Neural progenitor cell (in vitro differentiated cells): ENCODE results near the gene GALM. TPM values are rescaled to one million over a fixed set of nuclear protein-coding genes. Genes with fewer than 3 reads are reported as not detected.
A peak's percentile ranks its signal among the peaks of the same experiment; 100 is the strongest.

Experiments
- DNase-seq: peaks from one replicate; pipeline ENCODE4 v3.0.0-alpha.2; 2016; ENCODE audit warnings: low spot score
- H2AFZ ChIP-seq: fragments of 200-600 bp; sonication (generic); replicated peaks from 2 replicates; pipeline ENCODE4 v1.6.1; 2016; ENCODE audit warnings: antibody characterized with exemption
- H3F3A ChIP-seq: fragments of 200-600 bp; sonication (generic); 2 replicates; pipeline ENCODE4 v1.6.1; 2016; ENCODE audit warnings: antibody characterized with exemption, low read depth
- H3K27ac ChIP-seq: fragments of 200-600 bp; sonication (generic); 2 replicates; pipeline ENCODE4 v1.5.1; 2016; ENCODE audit warnings: mild to moderate bottlenecking
- H3K27me3 ChIP-seq: fragments of 200-600 bp; sonication (generic); 2 replicates; pipeline ENCODE4 v1.6.1; 2016; ENCODE audit warnings: mild to moderate bottlenecking, moderate library complexity
- H3K36me3 ChIP-seq: fragments of 200-600 bp; sonication (generic); 2 replicates; pipeline ENCODE4 v1.5.1; 2016
- H3K4me1 ChIP-seq: fragments of 200-600 bp; sonication (generic); 2 replicates; pipeline ENCODE4 v1.6.1; 2016; ENCODE audit warnings: mixed run types
- H3K4me2 ChIP-seq: fragments of 200-600 bp; sonication (generic); 2 replicates; pipeline ENCODE4 v1.6.1; 2016
- H3K4me3 ChIP-seq: fragments of 200-600 bp; sonication (generic); 2 replicates; pipeline ENCODE4 v1.5.1; 2016
- H3K79me2 ChIP-seq: fragments of 200-600 bp; sonication (generic); 2 replicates; pipeline ENCODE4 v1.6.1; 2016; ENCODE audit warnings: low read depth
- H3K9ac ChIP-seq: fragments of 200-600 bp; sonication (generic); 2 replicates; pipeline ENCODE4 v1.6.1; 2016
- H3K9me3 ChIP-seq: fragments of 200-600 bp; sonication (generic); 2 replicates; pipeline ENCODE4 v1.5.1; 2016; ENCODE audit warnings: low read depth
- H4K20me1 ChIP-seq: fragments of 200-600 bp; sonication (generic); 2 replicates; pipeline ENCODE4 v1.6.1; 2016; ENCODE audit warnings: low read depth
- H3K27ac Mint-ChIP-seq: 3 replicates; pipeline ENCODE4 v1.8.0; 2021; ENCODE audit warnings: mixed read lengths
- H3K27me3 Mint-ChIP-seq: 2 replicates; pipeline ENCODE4 v1.8.0; 2022; ENCODE audit warnings: low read depth, mild to moderate bottlenecking, inconsistent platforms, moderate library complexity, mixed read lengths; ENCODE audit not compliant: insufficient read depth
- H3K36me3 Mint-ChIP-seq: 3 replicates; pipeline ENCODE4 v1.8.0; 2021; ENCODE audit warnings: mixed read lengths
- H3K4me1 Mint-ChIP-seq: 3 replicates; pipeline ENCODE4 v1.8.0; 2021; ENCODE audit warnings: mixed read lengths
- H3K4me3 Mint-ChIP-seq: 3 replicates; pipeline ENCODE4 v1.8.0; 2021; ENCODE audit warnings: mild to moderate bottlenecking, moderate library complexity, mixed read lengths
- H3K9me3 Mint-ChIP-seq: 3 replicates; pipeline ENCODE4 v1.8.0; 2020; ENCODE audit warnings: mixed read lengths
- CTCF ChIP-seq: fragments of 200-600 bp; sonication (generic); IDR thresholded peaks from 2 replicates; pipeline ENCODE4 v1.5.1; 2017; ENCODE audit warnings: antibody characterized with exemption, mild to moderate bottlenecking
- EZH2 ChIP-seq: fragments of 200-600 bp; sonication (generic); IDR thresholded peaks from 2 replicates; pipeline ENCODE4 v1.6.1; 2017; ENCODE audit warnings: antibody characterized with exemption, mild to moderate bottlenecking, moderate library complexity
- EZH2phosphoT487 ChIP-seq: fragments of 200-600 bp; sonication (generic); IDR thresholded peaks from 2 replicates; pipeline ENCODE4 v1.6.1; 2017; ENCODE audit warnings: antibody characterized with exemption
- total RNA-seq: library from RNA; depleted of rRNA; stranded (reverse); fragments of >200 nt; gene quantifications from 2 replicates; pipeline ENCODE4 v1.2.3, GENCODE V29; 2015; ENCODE audit warnings: low replicate concordance

Gene GALM
- total RNA-seq, 1 donor from 2014 or later: 7.1 TPM

GRCh38 chr2:38660282-38660681 is 5.6 kb upstream of the GALM start:
- Mint-ChIP-seq H3K27me3 (peaks cover 4% of the 10 kb centered on the region), H3K9me3 (no peaks in the 10 kb centered on the region), H3K4me3 (no peak overlapping the region), H3K27ac (no peak overlapping the region), H3K4me1 (no peaks in the 10 kb centered on the region), H3K36me3 (no peaks in the 10 kb centered on the region)
- no peak for DNase-seq
- Histone ChIP-seq H3K79me2 (no peaks in the 10 kb centered on the region), H3K9ac (no peak overlapping the region), H3K36me3 (no peaks in the 10 kb centered on the region), H4K20me1 (no peaks in the 10 kb centered on the region), H3K9me3 (no peaks in the 10 kb centered on the region), H3K4me3 (no peak overlapping the region), H2AFZ (no peak overlapping the region), H3F3A (no peaks in the 10 kb centered on the region), H3K4me2 (no peak overlapping the region), H3K27ac (no peak overlapping the region), H3K27me3 (no peaks in the 10 kb centered on the region), H3K4me1 (no peaks in the 10 kb centered on the region)
- TF ChIP-seq EZH2phosphoT487 (no peak), EZH2 (no peak), CTCF (no peak)

GRCh38 chr2:38661306-38661705 is 4.6 kb upstream of the GALM start:
- Histone ChIP-seq H3K27ac (no peak overlapping the region), H4K20me1 (no peaks in the 10 kb centered on the region), H3K4me1 (no peaks in the 10 kb centered on the region), H3K9me3 (no peaks in the 10 kb centered on the region), H3K9ac (no peak overlapping the region), H3K79me2 (no peaks in the 10 kb centered on the region), H3K4me3 (no peak overlapping the region), H3K4me2 (no peak overlapping the region), H3K36me3 (no peaks in the 10 kb centered on the region), H2AFZ (no peak overlapping the region), H3K27me3 (no peaks in the 10 kb centered on the region), H3F3A (peaks cover 4% of the 10 kb centered on the region)
- Mint-ChIP-seq H3K4me1 (peaks cover 5% of the 10 kb centered on the region), H3K4me3 (no peak overlapping the region), H3K9me3 (no peaks in the 10 kb centered on the region), H3K27me3 (no peaks in the 10 kb centered on the region), H3K27ac (no peak overlapping the region), H3K36me3 (no peaks in the 10 kb centered on the region)
- no peak for DNase-seq
- no peak for TF ChIP-seq EZH2phosphoT487
- TF ChIP-seq CTCF: no peak
- no peak for TF ChIP-seq EZH2

DNA sequence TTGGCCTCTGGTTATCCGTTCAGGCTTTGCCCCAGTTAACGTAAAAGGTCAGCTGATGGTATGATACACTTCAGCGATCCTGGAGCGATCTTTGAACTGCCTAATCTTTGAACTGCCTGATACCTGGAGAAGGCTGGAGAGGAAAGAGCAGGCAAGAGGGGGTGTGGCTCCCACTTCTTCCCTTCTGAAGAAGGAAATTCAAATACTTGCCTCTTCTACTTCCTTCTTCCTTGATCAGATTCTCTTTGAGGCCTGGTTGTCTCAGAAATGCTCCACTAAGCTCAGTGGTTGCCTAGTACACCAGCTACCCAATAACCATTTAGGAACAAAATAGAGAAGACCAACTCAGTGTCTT is 619 bp downstream of the GALM start:
- TF ChIP-seq EZH2 (no peak), EZH2phosphoT487 (no peak), CTCF (no peak)
- Histone ChIP-seq H3K4me2 (peak overlapping the region; percentile 90), H3K4me3 (peak overlapping the region; percentile 69), H3K9ac (peak overlapping the region; percentile 45), H3K79me2 (no peaks in the 10 kb centered on the region), H3F3A (peaks cover 7% of the 10 kb centered on the region), H3K36me3 (no peaks in the 10 kb centered on the region), H4K20me1 (no peaks in the 10 kb centered on the region), H3K9me3 (no peaks in the 10 kb centered on the region), H3K4me1 (peaks cover 8% of the 10 kb centered on the region), H3K27me3 (no peaks in the 10 kb centered on the region), H3K27ac (no peak overlapping the region), H2AFZ (peak overlapping the region; percentile 92)
- H3K4me3 Mint-ChIP-seq: peak overlapping the region; percentile 92
- DNase-seq: no peak
- no peaks in the 10 kb centered on the region for H3K9me3 Mint-ChIP-seq
- no peaks in the 10 kb centered on the region for H3K36me3 Mint-ChIP-seq
- no peak overlapping the region for H3K27ac Mint-ChIP-seq
- H3K4me1 Mint-ChIP-seq: peaks cover 35% of the 10 kb centered on the region
- H3K27me3 Mint-ChIP-seq: peaks cover 2% of the 10 kb centered on the region

GRCh38 chr2:38668092-38668491 is 2.2 kb downstream of the GALM start:
- Mint-ChIP-seq H3K4me1 (peaks cover 35% of the 10 kb centered on the region), H3K27me3 (peaks cover 2% of the 10 kb centered on the region), H3K4me3 (peak overlapping the region; percentile 65), H3K9me3 (no peaks in the 10 kb centered on the region), H3K27ac (no peak overlapping the region), H3K36me3 (no peaks in the 10 kb centered on the region)
- no peaks in the 10 kb centered on the region for H3K79me2 ChIP-seq
- H3K27ac ChIP-seq: no peak overlapping the region
- no peak for DNase-seq
- no peaks in the 10 kb centered on the region for H3K27me3 ChIP-seq
- no peaks in the 10 kb centered on the region for H3K9me3 ChIP-seq
- H3K9ac ChIP-seq: no peak overlapping the region
- no peak overlapping the region for H3K4me3 ChIP-seq
- peaks cover 8% of the 10 kb centered on the region for H3K4me1 ChIP-seq
- H3K4me2 ChIP-seq: no peak overlapping the region
- H3K36me3 ChIP-seq: no peaks in the 10 kb centered on the region
- H3F3A ChIP-seq: peaks cover 7% of the 10 kb centered on the region
- no peak overlapping the region for H2AFZ ChIP-seq
- no peak for TF ChIP-seq EZH2phosphoT487
- no peak for TF ChIP-seq EZH2
- H4K20me1 ChIP-seq: no peaks in the 10 kb centered on the region
